Eye (tissue), 1 donor: ENCODE data around the gene INPP5K.
"Not testable (repeated sequence)": the region's sequence is repeated elsewhere in the genome, so short reads cannot be mapped to it uniquely, and the experiment has no call there.

Experiments used
- DNase-seq: peaks from one replicate; pipeline ENCODE4 v3.0.0-alpha.2; 2015

Gene INPP5K

GRCh38 chr17:1461198-1461944 lies 55.0 kb downstream of the INPP5K start:
- no peak for DNase-seq

DNA sequence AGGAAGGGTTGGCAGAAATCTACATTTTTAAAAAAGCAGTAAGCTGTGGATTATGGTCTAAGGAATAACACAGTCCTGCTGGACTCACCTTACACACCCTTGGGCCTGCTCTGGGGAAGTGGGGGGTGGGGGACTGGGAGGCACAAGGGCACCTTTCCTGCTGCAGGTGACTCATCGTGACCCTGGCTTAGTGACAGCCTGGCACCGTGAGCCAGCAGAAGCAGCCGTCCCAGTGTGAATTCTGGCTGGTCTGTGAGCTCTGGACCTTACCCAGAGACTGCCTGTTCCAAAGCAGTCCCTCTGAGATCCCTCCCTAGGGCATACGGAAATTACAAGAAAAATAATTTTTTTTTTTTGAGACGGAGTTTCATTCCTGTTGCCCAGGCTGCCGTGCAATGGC lies 56.2 kb downstream of the INPP5K start:
- no peak for DNase-seq

- DNase-seq: peak; percentile 99
Measured at GRCh38 chr17:1455797-1456599, 60.4 kb downstream of the INPP5K start, which contains the start of gene CRK. Gene CRK (minus strand): TSS chr17:1456232. CDS start chr17:1456117, 115 bp downstream.

- DNase-seq: peak; percentile 81
Measured at GRCh38 chr17:1455291-1455796, 61.1 kb downstream of the INPP5K start.

DNA sequence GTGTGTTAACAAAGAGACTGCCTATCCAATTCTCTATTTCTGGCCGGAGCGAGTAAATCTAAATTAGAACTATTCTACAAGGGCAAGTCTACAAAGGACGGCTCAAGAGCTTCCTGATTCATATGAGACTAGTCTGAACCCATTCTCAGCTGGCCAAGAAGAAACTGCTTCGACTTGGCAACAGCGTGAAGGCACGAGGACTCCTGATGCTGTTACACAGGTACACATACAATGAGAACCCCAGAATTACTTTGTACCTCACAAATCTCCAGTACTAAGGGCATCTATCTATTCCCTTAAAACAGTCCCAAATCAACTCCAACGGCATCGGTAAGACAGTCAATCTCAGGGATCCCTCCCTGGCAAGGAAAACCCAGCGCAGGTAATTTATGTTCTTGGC lies 61.9 kb downstream of the INPP5K start:
- no peak for DNase-seq

DNA sequence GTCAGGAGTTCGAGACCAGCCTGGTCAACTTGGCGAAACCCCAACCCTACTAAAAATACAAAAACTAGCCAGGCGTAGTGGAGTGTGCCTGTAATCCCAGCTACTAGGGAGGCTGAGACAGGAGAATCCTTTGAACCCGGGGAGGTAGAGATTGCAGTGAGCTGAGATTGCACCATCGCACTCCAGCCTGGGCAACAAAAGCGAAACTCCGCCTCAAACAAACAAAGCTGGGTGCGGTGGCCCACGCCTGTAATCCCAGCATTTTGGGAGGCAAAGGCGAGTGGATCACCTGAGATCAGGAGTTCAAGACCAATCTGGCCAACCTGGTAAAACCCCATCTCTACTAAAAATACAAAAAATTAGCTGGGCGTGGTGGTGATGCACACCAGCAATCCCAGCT lies 62.7 kb downstream of the INPP5K start:
- not testable (repeated sequence) for DNase-seq

GRCh38 chr17:1452836-1453235 lies 63.6 kb downstream of the INPP5K start:
- no peak for DNase-seq

GRCh38 chr17:1450261-1450660 lies 66.2 kb downstream of the INPP5K start:
- DNase-seq: not testable (repeated sequence)

- DNase-seq: no peak
Measured at GRCh38 chr17:1449412-1449967, 66.9 kb downstream of the INPP5K start.

- no peak for DNase-seq
Measured at GRCh38 chr17:1447052-1447451, 69.4 kb downstream of the INPP5K start.

DNA sequence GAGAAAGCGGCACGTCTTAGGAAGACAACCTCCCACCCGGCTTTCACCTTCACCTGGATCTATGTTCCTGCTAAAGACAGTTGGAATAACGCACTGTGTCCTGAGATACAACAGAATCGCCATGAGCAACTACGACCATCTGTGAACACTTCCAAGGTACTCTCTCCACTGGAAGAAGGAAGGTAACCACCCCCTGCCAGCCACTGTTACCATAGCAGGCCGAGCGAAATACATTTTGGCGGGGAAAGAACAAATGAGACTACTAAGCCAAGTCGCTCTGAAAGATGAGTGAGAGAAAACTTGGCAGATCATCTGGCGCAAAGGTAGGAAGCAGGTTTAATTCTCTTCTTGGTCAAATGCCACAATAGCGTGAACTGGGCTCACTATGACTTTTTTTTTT lies 70.2 kb downstream of the INPP5K start:
- DNase-seq: no peak

- not testable (repeated sequence) for DNase-seq
Measured at GRCh38 chr17:1445695-1446094, 70.7 kb downstream of the INPP5K start.
